HG03439 (cell line): ENCODE measurements around the gene NOTCH2.

Experiments
- ATAC-seq: cut with Tn5 transposase; IDR thresholded peaks from one replicate; pipeline ENCODE4 v1.9.1; 2021; ENCODE audit warnings: mild to moderate bottlenecking, moderate library complexity; ENCODE audit not compliant: unreplicated experiment

NOTCH2 gene

DNA sequence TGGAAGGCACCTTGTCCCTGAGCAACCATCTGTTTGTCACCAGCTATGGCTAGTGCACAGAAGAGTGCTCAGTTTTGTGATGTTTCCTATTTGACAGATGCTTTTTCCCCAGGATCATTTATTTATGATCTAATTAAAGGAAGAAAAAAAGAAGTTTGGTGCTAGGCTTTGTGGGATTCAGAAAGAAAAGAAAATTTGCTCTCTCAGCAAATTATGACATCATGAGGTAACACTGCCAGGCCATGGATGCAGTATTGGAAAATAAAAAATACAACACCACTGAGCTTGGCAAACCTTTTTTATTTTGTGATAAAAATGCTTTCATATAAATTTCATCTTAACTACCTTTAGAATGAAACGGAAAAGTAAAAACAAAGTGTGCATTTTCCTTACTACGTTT lies 157.7 kb downstream of the NOTCH2 start:
- ATAC-seq: no peak

DNA sequence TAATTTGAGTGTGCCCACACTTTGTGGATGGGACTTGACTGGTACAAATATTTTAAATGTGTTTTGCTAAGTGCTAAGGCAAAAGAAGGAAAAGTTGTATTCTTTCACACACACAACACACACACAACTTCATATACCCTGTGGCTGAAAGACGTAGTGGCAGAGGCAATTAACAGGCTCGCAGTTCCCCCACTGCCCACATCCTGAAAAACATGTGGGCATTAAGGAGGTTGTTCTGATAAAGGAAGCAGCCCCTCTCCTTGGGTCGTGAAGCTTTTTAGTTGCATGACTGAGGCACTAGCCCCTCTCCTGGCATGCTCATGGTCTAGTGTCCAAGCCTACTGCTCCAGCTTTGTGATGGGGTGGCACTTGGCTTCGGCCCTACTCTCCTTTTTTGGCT lies 158.8 kb downstream of the NOTCH2 start:
- no peak for ATAC-seq

- no peak for ATAC-seq
These were observed 159.4 kb downstream of the NOTCH2 start for GRCh38 chr1:119909890-119910596.

GRCh38 chr1:119908661-119909060 lies 160.8 kb downstream of the NOTCH2 start:
- ATAC-seq: no peak

- ATAC-seq: no peak
These were observed 162.4 kb downstream of the NOTCH2 start for GRCh38 chr1:119906927-119907652.

- ATAC-seq: no peak
These were observed 166.0 kb downstream of the NOTCH2 start for GRCh38 chr1:119903443-119903835.

- ATAC-seq: no peak
These were observed 166.6 kb downstream of the NOTCH2 start for GRCh38 chr1:119902775-119903442.

DNA sequence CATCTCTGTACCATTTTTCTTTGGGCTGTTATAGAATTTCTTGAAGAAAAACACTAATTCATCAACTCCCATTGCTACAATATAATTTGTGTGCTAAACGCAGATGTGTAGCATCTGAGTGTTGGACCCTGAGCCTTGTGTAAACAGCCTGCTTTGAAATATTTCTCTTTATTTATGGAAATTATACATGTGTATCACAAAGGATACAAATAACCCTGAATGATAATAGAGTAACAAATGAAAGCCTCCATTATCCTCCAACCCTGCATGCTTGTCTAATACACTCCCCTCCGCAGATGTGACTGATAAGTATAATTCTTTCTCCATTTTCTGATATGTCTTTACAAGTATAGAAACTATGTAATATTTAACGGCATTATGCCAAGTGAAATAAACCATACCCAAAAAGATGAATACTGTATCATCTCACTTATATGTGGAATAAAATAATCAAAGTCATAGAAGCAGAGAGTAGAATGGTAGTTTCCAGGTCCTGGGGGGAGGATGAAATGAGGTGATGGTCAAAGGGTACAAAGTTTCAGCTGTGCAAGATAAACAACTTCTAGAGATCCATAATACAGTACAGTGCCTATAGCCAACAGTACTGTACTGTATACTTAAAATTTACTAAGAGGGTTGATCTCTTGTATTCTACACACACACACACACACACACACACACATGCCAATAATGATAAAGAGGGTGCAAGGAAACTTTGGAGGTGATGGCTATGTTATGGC lies 170.3 kb downstream of the NOTCH2 start:
- no peak for ATAC-seq

- no peak for ATAC-seq
These were observed 170.9 kb downstream of the NOTCH2 start for GRCh38 chr1:119898530-119898929.

DNA sequence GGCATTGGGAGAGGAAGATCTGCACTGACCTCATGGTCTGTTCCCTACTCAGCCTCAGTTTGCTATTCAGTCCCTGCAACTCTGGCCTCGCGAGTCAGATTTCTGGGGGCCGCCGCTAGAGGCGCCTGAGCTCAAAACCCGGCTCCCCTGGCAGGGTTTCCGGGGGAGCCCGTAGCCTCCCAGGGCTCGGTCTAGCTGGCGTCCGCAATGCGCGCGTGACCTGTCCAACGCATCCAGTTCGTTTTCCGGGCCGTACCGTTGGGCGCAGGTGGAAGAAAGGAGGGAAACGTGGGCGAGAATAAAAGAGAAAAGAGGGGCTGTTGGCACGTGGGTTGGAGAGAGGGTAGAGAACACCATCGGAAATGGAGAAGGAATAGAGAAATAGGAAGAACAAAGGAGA lies 173.2 kb downstream of the NOTCH2 start, which contains the start of gene ADAM30:
ADAM30 (minus strand) TSS at position 213 of the 400 bp plus-strand sequence; CDS start at position 34, 179 bp downstream.
- ATAC-seq: no peak

DNA sequence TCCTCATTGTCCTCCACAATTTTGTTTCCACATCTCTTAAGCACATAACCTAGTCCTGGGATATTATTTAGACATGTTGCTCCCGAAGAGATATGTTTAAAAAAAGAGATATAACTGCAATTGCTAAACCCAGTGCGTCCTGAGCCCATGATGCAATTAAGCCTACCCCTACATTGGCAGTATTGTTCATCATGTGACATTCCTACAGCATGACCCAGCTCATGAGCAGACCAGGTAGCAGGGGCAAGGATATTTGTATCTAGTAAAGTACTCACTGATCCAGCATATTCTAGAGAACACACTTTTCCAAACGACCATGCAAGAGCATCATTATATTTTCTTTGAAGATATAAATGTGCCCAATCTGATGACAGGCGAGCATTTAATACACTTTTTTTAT lies 174.4 kb downstream of the NOTCH2 start:
- ATAC-seq: no peak

DNA sequence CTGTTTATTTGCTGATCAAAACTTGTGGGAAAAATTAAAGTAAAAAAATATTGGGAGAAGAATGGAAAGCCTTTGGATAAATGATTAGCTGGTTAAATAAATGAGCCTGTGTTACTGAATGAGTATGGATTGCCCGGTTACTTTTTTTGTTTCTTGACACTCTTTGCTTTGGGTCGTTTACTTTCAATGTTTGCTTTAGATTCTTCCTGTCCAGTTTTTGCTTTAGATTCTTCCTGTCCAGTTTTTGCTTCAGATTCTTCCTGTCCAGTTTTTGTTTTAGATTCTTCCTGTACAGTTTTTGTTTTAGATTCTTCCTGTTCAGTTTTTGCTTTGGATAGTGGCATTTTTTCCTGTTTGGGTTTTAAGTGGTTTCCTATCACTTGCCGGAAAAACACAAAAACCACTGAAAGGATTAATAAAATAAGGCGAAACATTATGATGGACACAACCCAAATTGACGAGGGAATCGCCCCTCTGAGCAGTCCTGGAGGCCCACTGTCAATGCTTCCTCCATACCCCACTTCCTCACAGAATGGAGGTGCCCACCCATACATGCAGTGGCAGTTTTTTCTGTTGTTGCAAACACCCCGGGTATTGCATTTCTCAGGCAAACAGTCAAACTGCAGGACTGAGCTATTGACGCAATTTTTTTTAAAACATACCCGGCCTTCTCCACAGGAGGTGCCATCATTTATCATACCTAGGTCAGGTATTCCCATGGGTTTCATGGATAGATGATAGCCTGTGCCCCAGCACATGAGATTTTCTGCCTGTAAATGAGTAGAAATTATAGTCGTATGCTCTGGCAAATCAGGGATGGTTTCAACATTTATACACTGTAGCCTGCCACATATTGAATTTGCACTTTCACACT lies 175.4 kb downstream of the NOTCH2 start:
- ATAC-seq: no peak

DNA sequence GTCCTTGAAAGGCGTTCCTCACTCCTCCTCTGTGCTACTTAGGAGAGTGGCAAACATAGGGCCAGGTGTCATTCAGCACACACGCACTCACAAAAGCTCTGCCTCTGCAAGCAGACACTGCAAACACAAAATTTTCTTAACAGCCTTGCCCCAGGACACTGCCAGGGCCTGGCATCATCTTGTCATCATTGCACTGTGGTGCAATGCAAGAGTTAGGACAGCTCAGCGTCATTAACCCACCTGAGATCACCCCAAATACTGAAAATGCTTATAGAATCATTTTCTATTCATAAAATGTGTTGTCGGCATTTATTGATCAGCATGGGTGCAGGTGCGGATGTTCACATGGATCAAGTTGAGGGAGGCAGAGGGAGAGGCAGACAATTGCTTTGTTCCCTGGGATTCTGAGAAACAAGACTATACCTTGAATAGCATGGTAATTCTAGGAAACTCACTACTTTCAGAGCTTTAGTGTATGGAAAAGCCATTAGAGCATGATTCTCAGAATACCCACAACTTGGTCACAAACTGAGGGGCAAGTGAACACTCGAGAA lies 176.1 kb downstream of the NOTCH2 start:
- ATAC-seq: no peak

GRCh38 chr1:119891386-119891785 lies 178.1 kb downstream of the NOTCH2 start:
- no peak for ATAC-seq

- no peak for ATAC-seq
These were observed 181.0 kb downstream of the NOTCH2 start for GRCh38 chr1:119888476-119888875.

- no peak for ATAC-seq
These were observed 182.0 kb downstream of the NOTCH2 start for GRCh38 chr1:119887427-119887826.

GRCh38 chr1:119885903-119886783 lies 183.3 kb downstream of the NOTCH2 start:
- ATAC-seq: no peak

- ATAC-seq: no peak
These were observed 184.8 kb downstream of the NOTCH2 start for GRCh38 chr1:119884711-119885110.

- no peak for ATAC-seq
These were observed 185.6 kb downstream of the NOTCH2 start for GRCh38 chr1:119883826-119884225.
